Chondrocyte (in vitro differentiated cells): Measurements from ENCODE around the gene HIVEP1. TPM values are rescaled to one million over a fixed set of nuclear protein-coding genes. Genes with fewer than 3 reads are reported as not detected.
A peak's percentile ranks its signal among the peaks of the same experiment; 100 is the strongest.
"Not testable (repeated sequence)": the region's sequence is repeated elsewhere in the genome, so short reads cannot be mapped to it uniquely, and the experiment has no call there.

Experiments used
- DNase-seq: peaks from one replicate; pipeline ENCODE4 v3.0.0; 2021; ENCODE audit warnings: mixed read lengths, low spot score
- H3K27ac Mint-ChIP-seq: one replicate; pipeline ENCODE4 v1.8.0; 2021; ENCODE audit warnings: mild to moderate bottlenecking, moderate library complexity, mixed read lengths; ENCODE audit not compliant: unreplicated experiment
- H3K27me3 Mint-ChIP-seq: 2 replicates; pipeline ENCODE4 v1.8.0; 2021; ENCODE audit warnings: low read depth, mixed read lengths
- H3K36me3 Mint-ChIP-seq: 2 replicates; pipeline ENCODE4 v1.8.0; 2021; ENCODE audit warnings: low read depth, mixed read lengths
- H3K4me1 Mint-ChIP-seq: 2 replicates; pipeline ENCODE4 v1.8.0; 2021; ENCODE audit warnings: low read depth, mild to moderate bottlenecking, mixed read lengths
- H3K4me3 Mint-ChIP-seq: one replicate; pipeline ENCODE4 v1.8.0; 2021; ENCODE audit warnings: mild to moderate bottlenecking, moderate library complexity, mixed read lengths; ENCODE audit not compliant: unreplicated experiment
- H3K9me3 Mint-ChIP-seq: 2 replicates; pipeline ENCODE4 v1.8.0; 2021; ENCODE audit warnings: low read depth, mixed read lengths
- total RNA-seq: library from RNA; stranded (reverse); gene quantifications from 3 replicates; pipeline ENCODE4 v1.2.1, GENCODE V29; 2021
- TF ChIP-seq, protein P1 (sequence below): fragments of 200-600 bp; sonication (generic); IDR thresholded peaks from 2 replicates; pipeline ENCODE4 v1.5.0; 2021; ENCODE audit warnings: antibody characterized with exemption, mild to moderate bottlenecking, moderate library complexity

HIVEP1 gene
- total RNA-seq, 1 donor from 2014 or later = 49.7 TPM

DNA sequence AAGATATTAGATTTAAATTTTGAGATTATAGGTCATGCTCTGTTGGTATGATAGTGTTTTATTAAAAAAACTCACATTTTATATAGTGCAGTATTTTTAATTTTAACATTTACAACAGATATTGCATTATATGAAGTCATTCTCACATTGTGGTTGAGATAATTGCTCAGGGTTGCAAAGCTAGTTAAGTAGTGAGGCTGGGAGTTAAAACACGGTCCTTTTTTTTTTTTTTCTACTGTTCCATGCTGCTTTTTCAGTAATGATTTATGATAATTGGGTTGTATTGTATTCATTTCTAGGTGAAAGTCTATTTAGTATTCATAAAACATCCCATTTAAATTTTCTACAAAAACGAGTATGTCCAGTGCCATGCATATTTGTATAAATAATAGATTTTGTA, 160.5 kb downstream of the HIVEP1 start:
- Mint-ChIP-seq H3K27me3 (no peaks in the 10 kb centered on the region), H3K36me3 (no peaks in the 10 kb centered on the region), H3K27ac (no peak overlapping the region), H3K4me3 (no peak overlapping the region), H3K9me3 (peaks cover 5% of the 10 kb centered on the region), H3K4me1 (peaks cover 12% of the 10 kb centered on the region)
- DNase-seq = no peak
- TF ChIP-seq, protein P1, sequence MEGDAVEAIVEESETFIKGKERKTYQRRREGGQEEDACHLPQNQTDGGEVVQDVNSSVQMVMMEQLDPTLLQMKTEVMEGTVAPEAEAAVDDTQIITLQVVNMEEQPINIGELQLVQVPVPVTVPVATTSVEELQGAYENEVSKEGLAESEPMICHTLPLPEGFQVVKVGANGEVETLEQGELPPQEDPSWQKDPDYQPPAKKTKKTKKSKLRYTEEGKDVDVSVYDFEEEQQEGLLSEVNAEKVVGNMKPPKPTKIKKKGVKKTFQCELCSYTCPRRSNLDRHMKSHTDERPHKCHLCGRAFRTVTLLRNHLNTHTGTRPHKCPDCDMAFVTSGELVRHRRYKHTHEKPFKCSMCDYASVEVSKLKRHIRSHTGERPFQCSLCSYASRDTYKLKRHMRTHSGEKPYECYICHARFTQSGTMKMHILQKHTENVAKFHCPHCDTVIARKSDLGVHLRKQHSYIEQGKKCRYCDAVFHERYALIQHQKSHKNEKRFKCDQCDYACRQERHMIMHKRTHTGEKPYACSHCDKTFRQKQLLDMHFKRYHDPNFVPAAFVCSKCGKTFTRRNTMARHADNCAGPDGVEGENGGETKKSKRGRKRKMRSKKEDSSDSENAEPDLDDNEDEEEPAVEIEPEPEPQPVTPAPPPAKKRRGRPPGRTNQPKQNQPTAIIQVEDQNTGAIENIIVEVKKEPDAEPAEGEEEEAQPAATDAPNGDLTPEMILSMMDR = no peak

DNA sequence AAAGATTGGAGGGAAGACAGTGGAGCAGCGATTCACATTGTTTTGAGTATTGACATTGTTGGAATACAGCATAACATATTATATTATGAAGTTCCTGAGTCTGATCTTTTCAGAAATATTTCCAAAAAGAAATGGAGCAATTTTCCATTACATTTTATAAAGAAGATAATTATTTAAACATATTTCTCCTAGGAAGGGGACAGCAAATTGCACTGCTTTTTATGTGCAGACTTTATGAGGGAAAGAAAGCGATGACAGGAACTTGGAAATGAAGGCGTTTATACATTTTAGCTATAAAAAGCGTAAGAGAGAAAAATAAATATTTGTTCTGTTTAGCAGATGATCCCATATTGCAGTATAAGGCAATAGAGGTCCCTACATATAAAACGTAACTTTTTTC, 161.1 kb downstream of the HIVEP1 start:
- peak overlapping the region; percentile 45 for H3K27ac Mint-ChIP-seq
- TF ChIP-seq, protein P1 = no peak
- peaks cover 5% of the 10 kb centered on the region for H3K9me3 Mint-ChIP-seq
- no peaks in the 10 kb centered on the region for H3K36me3 Mint-ChIP-seq
- DNase-seq = no peak
- H3K4me3 Mint-ChIP-seq = no peak overlapping the region
- H3K27me3 Mint-ChIP-seq = no peaks in the 10 kb centered on the region
- H3K4me1 Mint-ChIP-seq = peaks cover 12% of the 10 kb centered on the region

DNA sequence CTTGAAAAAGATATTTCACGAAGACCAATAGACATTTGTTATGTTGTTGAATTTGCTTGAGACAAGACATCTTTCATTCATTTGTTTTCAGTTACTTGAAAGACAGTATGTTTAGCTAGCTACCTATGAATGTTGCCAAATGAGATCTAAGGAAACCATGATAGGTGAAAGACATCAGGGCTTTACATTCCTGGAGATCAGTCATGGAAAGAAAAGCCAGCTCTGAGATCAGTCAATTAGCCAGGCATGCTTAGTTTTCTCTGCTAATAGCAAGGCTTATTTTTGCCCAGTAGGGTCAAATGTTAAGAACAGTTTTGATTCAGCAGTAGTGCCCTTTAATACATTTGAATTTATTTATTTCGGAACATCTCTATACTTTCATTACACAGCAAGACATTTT, 161.5 kb downstream of the HIVEP1 start:
- Mint-ChIP-seq H3K27ac (no peak overlapping the region), H3K27me3 (no peaks in the 10 kb centered on the region), H3K4me3 (no peak overlapping the region), H3K36me3 (no peaks in the 10 kb centered on the region), H3K4me1 (peaks cover 12% of the 10 kb centered on the region), H3K9me3 (peaks cover 5% of the 10 kb centered on the region)
- TF ChIP-seq, protein P1 = no peak
- no peak for DNase-seq

DNA sequence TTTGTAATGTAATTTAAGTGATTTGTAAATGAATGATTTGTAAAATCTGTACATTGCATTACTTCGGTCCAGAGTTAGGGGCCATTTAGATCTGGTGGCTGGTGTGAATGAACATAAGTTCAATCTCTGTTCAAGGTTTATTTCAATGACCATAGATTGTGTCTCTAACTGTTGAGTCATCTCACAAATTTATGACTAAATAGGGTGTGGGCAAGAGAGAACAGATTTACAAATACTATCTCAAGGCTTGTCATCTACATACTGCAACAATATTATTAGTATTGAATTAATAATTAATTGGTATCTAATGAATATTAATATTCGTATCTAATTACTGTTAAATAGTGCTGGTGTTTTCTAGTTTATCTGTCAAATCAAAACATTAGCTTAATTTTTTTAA, 162.8 kb downstream of the HIVEP1 start:
- Mint-ChIP-seq H3K27ac (no peak overlapping the region), H3K9me3 (peaks cover 5% of the 10 kb centered on the region)
- no peak for DNase-seq

DNA sequence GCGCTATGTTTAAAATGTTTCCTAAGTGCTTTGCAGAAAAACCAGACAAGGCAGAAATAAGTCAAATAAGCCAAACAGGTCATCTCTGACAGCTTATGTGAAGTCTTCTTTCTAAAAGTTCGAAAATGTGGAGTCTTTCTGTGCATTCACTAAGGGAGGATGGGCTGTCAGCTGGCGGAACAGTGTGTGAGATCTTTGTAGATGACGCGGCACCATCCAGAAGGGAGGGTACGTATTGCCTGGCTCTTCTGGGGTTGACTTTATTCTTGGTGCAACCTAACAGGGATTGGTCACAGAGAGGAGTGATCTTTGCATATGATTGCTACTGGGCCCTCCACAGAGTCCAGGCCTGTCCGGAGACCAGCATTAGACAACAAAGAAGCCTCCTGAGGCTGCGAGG, 163.5 kb downstream of the HIVEP1 start:
- no peak overlapping the region for H3K27ac Mint-ChIP-seq
- no peak for DNase-seq
- H3K9me3 Mint-ChIP-seq = peaks cover 5% of the 10 kb centered on the region
- H3K27me3 Mint-ChIP-seq = no peaks in the 10 kb centered on the region
- peaks cover 12% of the 10 kb centered on the region for H3K4me1 Mint-ChIP-seq
- H3K36me3 Mint-ChIP-seq = no peaks in the 10 kb centered on the region
- no peak overlapping the region for H3K4me3 Mint-ChIP-seq
- TF ChIP-seq, protein P1 = no peak

More for the DNA sequence above, 162.8 kb downstream of the HIVEP1 start:
- TF ChIP-seq, protein P1 = no peak
- H3K27me3 Mint-ChIP-seq = no peaks in the 10 kb centered on the region
- peaks cover 12% of the 10 kb centered on the region for H3K4me1 Mint-ChIP-seq
- no peak overlapping the region for H3K4me3 Mint-ChIP-seq
- no peaks in the 10 kb centered on the region for H3K36me3 Mint-ChIP-seq

DNA sequence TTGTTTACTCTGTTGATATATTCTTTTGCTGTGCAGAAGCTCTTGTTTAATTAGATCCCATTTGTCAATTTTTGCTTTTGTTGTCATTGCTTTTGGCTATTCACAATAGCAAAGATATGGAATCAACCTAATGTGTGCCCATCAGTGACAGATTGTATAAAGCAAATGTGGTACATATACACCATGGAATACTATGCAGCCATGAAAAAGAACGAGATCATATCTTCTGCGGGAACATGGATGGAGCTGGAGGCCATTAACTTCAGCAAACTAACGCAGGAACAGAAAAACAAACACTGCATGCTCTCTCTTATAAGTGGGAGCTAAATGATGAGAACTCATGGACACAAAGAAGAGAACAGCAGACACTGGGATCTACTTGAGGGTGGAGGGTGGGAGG, 164.7 kb downstream of the HIVEP1 start:
- H3K27ac Mint-ChIP-seq, H3K4me3 Mint-ChIP-seq, H3K9me3 Mint-ChIP-seq, H3K36me3 Mint-ChIP-seq, DNase-seq, H3K27me3 Mint-ChIP-seq: not testable (repeated sequence)
- peaks cover 12% of the 10 kb centered on the region for H3K4me1 Mint-ChIP-seq
